ENCODE measurements around the gene TRIM23.
A peak's percentile ranks its signal among the peaks of the same experiment; 100 is the strongest.

Gene TRIM23

DNA sequence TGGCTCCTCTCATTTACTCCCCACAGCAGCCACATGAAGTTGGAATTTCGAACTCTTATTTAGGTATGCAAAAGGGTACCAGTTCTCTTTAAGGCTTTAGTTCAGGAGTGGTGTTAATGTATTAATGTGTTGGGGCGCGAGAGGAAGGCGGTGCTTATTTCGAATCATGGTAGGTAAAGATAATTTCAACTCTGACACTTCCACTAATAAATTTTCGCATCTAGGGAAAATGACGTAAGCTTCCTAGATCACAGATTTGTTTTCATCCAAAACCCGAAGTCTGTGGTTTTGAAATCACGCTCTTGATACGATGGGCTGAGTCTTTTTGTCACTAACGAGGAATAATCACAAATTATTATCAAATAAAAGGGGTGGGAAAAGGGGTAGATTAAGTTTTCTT is 60.4 kb downstream of the TRIM23 start:
- DNase-seq = no peak

DNA sequence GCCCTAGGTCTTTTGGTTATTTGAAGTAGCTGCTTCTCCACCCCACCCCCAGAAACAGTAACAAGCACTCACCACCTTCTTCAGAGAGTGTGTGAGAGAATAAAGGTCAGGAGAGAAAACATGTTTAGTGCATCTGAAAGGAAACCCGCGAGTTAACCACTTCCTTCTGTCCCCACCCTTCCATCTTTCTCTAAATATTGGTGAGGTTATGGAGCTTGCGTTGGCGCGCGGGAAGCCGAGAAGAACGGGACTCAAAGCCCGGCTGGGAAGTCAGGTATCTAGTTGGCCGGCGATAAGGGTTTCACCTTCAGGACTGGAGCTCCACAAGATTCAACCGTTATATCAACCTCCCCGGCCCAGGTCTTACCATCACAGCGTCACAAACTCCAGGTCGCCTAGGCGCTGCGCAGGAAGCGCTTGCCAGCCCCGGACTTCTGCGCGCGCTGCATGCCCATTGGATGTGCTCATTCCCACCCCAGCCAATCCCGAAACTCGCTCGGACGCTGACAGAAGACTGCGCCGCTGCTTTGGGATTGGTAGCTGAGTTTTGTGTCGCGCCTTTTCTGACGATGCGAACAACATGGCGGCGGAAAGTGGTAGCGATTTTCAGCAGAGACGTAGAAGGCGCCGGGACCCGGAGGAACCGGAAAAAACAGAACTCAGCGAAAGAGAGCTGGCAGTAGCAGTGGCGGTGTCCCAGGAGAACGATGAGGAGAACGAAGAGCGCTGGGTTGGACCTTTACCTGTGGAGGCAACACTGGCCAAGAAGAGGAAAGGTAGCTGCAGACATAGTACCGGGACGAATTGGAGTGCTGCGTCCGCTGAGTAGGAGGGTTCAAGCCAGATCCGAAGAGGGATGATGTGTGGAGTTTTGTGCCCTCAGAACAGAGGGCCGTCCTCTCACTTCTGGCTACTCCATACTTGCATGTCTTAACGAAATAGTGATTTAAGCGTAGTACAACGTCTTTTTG is 61.1 kb downstream of the TRIM23 start, which contains the start of the genes CENPK and PPWD1:
Gene CENPK (minus strand): TSS at position 438 of the 971 bp plus-strand sequence. CDS start 8,261 bp downstream, outside the sequence.
Gene PPWD1 (plus strand): TSS at position 566 of the 971 bp plus-strand sequence. CDS start 15 bp downstream, at position 581.
- DNase-seq = peak; percentile 75

DNA sequence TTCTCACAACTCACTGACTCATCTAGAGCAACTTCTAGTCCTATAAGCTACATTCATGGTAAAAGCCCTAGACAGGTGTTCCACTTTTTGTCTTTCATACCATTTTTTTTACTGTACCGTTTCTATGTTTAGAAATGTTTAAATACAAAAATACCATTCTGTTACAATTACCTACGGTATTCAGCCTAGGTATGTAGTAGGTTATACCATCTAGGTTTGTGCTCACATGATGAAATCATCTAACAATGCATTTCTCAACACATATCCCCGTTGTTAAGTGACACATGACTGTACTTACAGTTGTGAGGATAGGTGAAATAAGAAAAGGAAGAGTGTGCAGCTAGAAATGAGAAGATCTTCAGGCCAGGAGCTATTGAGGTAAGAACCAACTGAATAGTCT is 67.4 kb downstream of the TRIM23 start:
- no peak for DNase-seq

DNA sequence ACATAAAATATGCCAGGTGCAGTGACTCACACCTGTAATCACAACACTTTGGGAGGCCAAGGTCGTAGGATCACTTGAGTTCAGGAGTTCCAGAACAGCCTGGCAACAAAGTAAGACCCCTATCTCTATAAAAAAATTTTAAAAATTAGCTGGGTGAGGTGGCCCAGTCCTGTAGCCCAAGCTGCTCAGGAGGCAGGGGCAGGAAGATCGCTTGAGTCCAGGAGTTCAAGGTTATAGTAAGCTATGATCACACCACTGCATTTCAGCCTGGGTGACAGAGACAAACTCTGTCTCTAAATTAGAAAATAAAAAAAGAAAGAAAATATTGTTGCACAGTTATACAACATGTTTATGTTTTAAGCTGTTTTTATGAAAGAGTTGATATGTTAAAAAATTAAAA is 68.0 kb downstream of the TRIM23 start:
- no peak for DNase-seq

DNA sequence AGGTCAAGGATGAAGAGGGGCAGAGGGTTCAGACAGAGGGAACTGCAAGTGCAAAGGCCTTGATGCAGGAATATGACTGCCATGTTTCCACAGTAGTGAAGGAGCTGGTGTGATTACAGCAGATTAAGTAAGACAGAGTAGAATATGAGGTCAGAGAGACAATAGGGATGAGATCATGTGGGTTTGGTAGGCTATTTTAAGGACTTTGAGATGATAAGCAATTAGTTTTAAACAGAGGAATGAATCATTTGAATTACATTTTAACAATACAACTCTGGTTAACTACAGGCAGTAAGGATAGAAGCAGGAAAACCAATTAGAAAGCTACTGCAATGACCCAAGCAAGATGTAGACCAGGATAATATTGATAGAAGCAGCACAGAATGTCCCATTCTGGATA is 68.8 kb downstream of the TRIM23 start:
- no peak for DNase-seq

DNA sequence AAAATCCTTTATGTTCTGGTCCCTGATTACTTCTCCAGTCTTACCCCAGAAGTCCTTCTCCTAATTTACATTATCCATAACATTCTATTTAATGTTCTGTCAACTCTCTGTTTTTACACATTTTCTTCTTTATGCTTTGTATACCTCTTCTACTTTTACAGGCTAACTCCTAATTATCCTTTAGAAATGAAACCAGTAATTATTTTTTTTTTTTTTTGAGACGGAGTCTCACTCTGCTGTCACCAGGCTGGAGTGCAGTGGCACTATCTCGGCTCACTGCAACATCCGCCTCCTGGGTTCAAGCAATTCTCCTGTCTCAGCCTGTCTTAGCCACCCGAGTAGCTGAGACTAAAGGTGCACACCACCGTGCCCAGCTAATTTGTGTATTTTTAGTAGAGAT is 70.2 kb downstream of the TRIM23 start:
- DNase-seq = no peak

DNA sequence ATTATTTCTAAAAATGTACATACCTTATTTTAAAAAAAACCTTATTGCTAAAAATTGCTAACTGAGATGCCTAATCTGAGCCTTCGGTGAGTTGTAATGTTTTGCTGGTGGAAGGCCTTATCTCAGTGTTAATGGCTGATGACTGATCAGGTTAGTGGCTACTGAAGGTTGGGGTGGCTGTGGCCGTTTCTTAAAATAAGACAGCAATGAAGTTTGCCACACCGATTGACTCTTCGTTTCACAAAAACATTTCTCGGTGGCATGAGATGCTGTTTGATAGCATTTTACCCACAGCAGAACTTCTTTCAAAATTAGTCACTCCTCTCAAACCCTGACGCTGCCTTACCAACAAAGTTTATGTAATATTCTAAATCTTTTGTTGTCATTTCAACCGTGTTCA is 75.9 kb downstream of the TRIM23 start:
- DNase-seq = no peak

DNA sequence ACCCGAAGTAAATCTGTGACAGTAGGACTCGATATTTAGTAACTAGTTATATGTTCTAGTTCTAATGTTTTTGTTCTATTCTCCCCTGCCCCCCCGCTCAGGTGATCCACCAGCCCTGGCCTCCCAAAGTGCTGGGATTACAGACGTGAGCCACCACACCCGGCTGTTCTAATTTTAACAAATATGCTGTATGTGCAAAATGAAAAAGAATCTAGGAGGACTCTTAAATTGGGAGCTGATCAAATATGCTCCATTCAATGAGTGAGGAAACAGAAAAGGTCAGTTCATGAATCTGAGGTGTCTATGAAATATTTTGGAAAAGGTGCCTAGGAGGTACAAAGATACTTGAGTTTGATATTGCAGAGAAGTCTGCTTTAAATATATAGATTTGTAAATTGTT is 78.0 kb downstream of the TRIM23 start:
- no peak for DNase-seq

DNA sequence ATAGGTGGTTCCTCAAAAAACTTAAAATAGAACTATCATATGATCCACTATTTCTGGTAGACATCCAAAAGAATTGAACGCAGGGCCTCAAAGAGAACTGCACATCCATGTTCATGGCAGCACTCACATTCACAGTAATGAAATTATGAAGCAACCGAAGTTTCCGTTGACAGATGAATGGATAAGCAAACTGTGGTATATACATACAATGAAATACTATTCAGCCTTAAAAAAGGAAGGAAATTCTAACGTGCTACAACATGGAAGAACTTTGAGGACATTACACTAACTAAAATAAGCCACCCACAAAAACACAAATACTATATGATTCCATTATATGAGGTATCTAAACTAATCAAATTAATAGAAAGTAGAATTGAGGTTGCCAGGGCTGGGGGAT is 79.7 kb downstream of the TRIM23 start:
- DNase-seq = no peak

DNA sequence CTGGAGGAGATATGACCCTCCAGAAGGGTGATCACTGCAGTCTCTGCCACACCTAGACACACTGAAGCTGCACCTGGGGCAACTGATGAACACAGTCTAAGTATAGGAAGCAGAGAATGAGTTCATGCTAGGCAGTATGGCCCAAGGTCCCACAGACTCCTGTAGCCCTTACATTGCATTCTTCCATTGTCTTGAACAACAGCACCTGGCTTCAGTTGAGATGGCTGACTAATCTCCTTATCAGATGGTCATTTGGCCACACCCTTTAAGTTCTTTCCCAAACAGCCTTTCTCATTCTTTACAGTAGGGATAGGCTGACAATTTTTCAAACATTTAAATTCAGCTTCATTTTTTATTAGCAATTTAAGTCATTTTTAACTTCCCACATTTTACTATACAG is 84.3 kb downstream of the TRIM23 start:
- DNase-seq = no peak

Measured in activated gamma-delta T cell (primary cell).